Neural progenitor cell (in vitro differentiated cells): ENCODE data around the gene UNC5A.

Source experiments
- CTCF ChIP-seq: fragments of 200-600 bp; sonication (generic); IDR thresholded peaks from 2 replicates; pipeline ENCODE4 v1.5.1; 2017; ENCODE audit warnings: antibody characterized with exemption, mild to moderate bottlenecking
- EZH2 ChIP-seq: fragments of 200-600 bp; sonication (generic); IDR thresholded peaks from 2 replicates; pipeline ENCODE4 v1.6.1; 2017; ENCODE audit warnings: antibody characterized with exemption, mild to moderate bottlenecking, moderate library complexity

- TF ChIP-seq CTCF (no peak), EZH2 (no peak)
Observed at GRCh38 chr5:176869501-176870109, 59.2 kb downstream of the UNC5A start.
